ENCODE data around the gene PAX8. TPM values are rescaled to one million over a fixed set of nuclear protein-coding genes. Genes with fewer than 3 reads are reported as not detected.
"Not testable (repeated sequence)": the region's sequence is repeated elsewhere in the genome, so short reads cannot be mapped to it uniquely, and the experiment has no call there.

Gene PAX8
- total and polyA plus RNA-seq, 2 of the 13 experiments (the other 11 are each of a cell fraction or from before 2014, with no cell fraction given): 1.5 to 8.8 TPM

DNA sequence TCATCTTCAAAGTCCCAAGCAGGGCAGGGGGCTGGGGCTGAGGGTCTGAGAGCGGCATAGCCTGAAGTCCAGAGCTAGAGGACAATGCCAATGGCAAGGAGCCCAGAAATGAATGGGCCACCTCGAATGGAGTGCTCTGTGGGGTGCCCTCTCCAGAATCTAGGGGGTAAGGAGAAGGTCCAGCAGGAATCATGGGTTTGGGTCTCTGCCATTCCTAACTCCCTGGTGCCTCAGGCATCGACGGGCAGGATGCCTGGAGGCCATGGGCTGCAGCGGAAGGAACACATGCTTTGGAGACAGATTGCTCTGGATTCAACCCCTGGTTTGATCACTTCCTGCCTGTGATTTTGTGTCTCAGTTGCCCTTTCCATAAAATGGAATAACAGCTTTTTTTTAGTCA lies 44.4 kb upstream of the PAX8 start:
- H3K27me3 ChIP-seq (ENCODE audit: control insufficient read depth in 1 of 2, insufficient read depth in 2 of 2, low read length in 2 of 2); H4K20me1 ChIP-seq (ENCODE audit: insufficient read depth, low read length); H3K4me3 ChIP-seq (replicated peaks in 1 of 3; ENCODE audit: insufficient read depth in 1 of 3, low read depth in 2 of 3, low read length in 3 of 3); H2AFZ ChIP-seq (ENCODE audit: low read length); POLR2A ChIA-PET; intact Hi-C loops (cut with micrococcal nuclease; ENCODE audit: unreplicated experiment); CTCF ChIA-PET (ENCODE audit: low intra/inter-chr PET ratio, low total read pairs); H3K4me2 ChIP-seq (ENCODE audit: low read depth, low read length); in situ Hi-C loops (cut with HindIII; ENCODE audit: extremely low pct_ligation_motif_present, low pct_unique_long_range_greater_than_20kb); H3K36me3 ChIP-seq (replicated peaks in 1 of 2; ENCODE audit: control insufficient read depth in 1 of 2, insufficient read depth in 2 of 2, low read length in 2 of 2); DNase-seq (ENCODE audit: low spot score); BruUV-seq (replicated peaks); FAIRE-seq; H3K79me2 ChIP-seq (ENCODE audit: insufficient read depth, low read length); H3K9ac ChIP-seq (ENCODE audit: insufficient read depth, low read depth, low read length); H3K27ac ChIP-seq (ENCODE audit: extremely low read length, insufficient read depth, low read length); ATAC-seq; H3K9me3 ChIP-seq (ENCODE audit: low read length): not testable (repeated sequence)
- H3K4me1 ChIP-seq (ENCODE audit: insufficient read depth, low read length): peaks cover 22% of the 10 kb centered on the region
- WGBS (ENCODE audit: low lambda C conversion rate): 73% methylated on average over 5 of the region's 5 CpGs

DNA sequence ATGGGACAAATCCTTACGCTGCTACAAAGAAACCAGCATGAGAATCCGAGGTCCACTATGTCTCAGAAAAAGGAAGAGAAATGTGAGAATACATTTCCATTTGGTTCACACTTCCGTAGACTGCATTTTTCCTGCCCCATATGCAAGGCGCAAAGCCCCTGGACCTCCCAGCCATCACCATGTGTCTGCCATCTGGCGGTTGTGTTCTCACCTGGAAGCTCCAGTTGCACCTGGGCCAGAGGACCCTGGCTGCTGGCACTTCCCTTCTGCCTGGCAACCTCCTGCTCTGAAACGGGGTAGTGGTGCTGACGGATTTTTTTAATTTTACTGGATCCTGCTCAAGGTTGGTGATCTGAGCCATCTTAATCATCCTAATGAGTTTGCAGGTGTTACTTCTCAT lies 41.4 kb upstream of the PAX8 start:
- H4K20me1 ChIP-seq (ENCODE audit: insufficient read depth, low read length); H3K79me2 ChIP-seq (ENCODE audit: insufficient read depth, low read length); H2AFZ ChIP-seq (ENCODE audit: low read length); H3K27me3 ChIP-seq (ENCODE audit: control insufficient read depth in 1 of 2, insufficient read depth in 2 of 2, low read length in 2 of 2); DNase-seq (ENCODE audit: low spot score); POLR2A ChIA-PET; H3K36me3 ChIP-seq (replicated peaks in 1 of 2; ENCODE audit: control insufficient read depth in 1 of 2, insufficient read depth in 2 of 2, low read length in 2 of 2); FAIRE-seq; H3K9ac ChIP-seq (ENCODE audit: insufficient read depth, low read depth, low read length); H3K27ac ChIP-seq (ENCODE audit: extremely low read length, insufficient read depth, low read length); H3K4me3 ChIP-seq (replicated peaks in 1 of 3; ENCODE audit: insufficient read depth in 1 of 3, low read depth in 2 of 3, low read length in 3 of 3); H3K9me3 ChIP-seq (ENCODE audit: low read length); H3K4me2 ChIP-seq (ENCODE audit: low read depth, low read length); in situ Hi-C loops (cut with HindIII; ENCODE audit: extremely low pct_ligation_motif_present, low pct_unique_long_range_greater_than_20kb); BruUV-seq (replicated peaks): not testable (repeated sequence)
- CTCF ChIA-PET (ENCODE audit: low intra/inter-chr PET ratio, low total read pairs): interaction anchor here (1.0 to 1.4 kb wide), 2 partner anchors 71 to 116 kb away, joined by 4 read pairs; no protein-coding TSS in a partner anchor
- peaks cover 12% of the 10 kb centered on the region for H3K4me1 ChIP-seq (ENCODE audit: insufficient read depth, low read length)
- 25% methylated on average over 7 of the region's 7 CpGs for WGBS (ENCODE audit: low lambda C conversion rate)
- TF ChIP-seq, protein P1, sequence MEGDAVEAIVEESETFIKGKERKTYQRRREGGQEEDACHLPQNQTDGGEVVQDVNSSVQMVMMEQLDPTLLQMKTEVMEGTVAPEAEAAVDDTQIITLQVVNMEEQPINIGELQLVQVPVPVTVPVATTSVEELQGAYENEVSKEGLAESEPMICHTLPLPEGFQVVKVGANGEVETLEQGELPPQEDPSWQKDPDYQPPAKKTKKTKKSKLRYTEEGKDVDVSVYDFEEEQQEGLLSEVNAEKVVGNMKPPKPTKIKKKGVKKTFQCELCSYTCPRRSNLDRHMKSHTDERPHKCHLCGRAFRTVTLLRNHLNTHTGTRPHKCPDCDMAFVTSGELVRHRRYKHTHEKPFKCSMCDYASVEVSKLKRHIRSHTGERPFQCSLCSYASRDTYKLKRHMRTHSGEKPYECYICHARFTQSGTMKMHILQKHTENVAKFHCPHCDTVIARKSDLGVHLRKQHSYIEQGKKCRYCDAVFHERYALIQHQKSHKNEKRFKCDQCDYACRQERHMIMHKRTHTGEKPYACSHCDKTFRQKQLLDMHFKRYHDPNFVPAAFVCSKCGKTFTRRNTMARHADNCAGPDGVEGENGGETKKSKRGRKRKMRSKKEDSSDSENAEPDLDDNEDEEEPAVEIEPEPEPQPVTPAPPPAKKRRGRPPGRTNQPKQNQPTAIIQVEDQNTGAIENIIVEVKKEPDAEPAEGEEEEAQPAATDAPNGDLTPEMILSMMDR (CRISPR knock-in tag; IDR thresholded peaks at IDR 0.05): peak; percentile 36
- peak; percentile 38; the same call in 1 of the 2 replicates for TF ChIP-seq STAG1 (CRISPR knock-in tag; IDR thresholded peaks at IDR 0.05)
- intact Hi-C loops (cut with micrococcal nuclease; ENCODE audit: unreplicated experiment): loop anchor here (2.0 kb wide), 1 partner anchor 71 kb away; no protein-coding TSS in a partner anchor
- peak; percentile 72 for ATAC-seq

DNA sequence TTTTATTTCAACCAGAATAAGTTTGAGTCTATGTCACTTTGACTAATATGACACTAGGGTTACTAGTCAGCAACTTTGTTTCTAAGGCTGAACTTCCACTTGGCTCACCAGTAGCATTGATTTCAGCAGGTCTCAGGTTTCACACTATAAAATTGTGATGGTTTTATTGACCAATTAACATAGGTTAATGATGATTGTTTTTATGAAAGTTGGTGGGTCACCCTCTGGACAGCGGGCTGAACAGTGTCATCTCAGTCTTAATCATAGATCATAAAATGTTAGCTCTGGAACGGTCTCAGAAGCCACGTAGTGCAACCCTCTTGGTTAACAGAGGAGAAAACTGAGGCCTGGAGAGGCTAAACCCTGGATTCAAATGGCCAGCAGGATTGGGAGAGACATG lies 40.2 kb upstream of the PAX8 start:
- DNase-seq (ENCODE audit: low spot score); H3K4me2 ChIP-seq (ENCODE audit: low read depth, low read length); H3K9me3 ChIP-seq (ENCODE audit: low read length); H3K4me3 ChIP-seq (replicated peaks in 1 of 3; ENCODE audit: insufficient read depth in 1 of 3, low read depth in 2 of 3, low read length in 3 of 3); H3K27me3 ChIP-seq (ENCODE audit: control insufficient read depth in 1 of 2, insufficient read depth in 2 of 2, low read length in 2 of 2); CTCF ChIA-PET (ENCODE audit: low intra/inter-chr PET ratio, low total read pairs); H3K36me3 ChIP-seq (replicated peaks in 1 of 2; ENCODE audit: control insufficient read depth in 1 of 2, insufficient read depth in 2 of 2, low read length in 2 of 2); ATAC-seq; POLR2A ChIA-PET; in situ Hi-C loops (cut with HindIII; ENCODE audit: extremely low pct_ligation_motif_present, low pct_unique_long_range_greater_than_20kb); H2AFZ ChIP-seq (ENCODE audit: low read length); H3K9ac ChIP-seq (ENCODE audit: insufficient read depth, low read depth, low read length); intact Hi-C loops (cut with micrococcal nuclease; ENCODE audit: unreplicated experiment); H4K20me1 ChIP-seq (ENCODE audit: insufficient read depth, low read length); H3K79me2 ChIP-seq (ENCODE audit: insufficient read depth, low read length); FAIRE-seq; H3K27ac ChIP-seq (ENCODE audit: extremely low read length, insufficient read depth, low read length); BruUV-seq (replicated peaks); H3K4me1 ChIP-seq (ENCODE audit: insufficient read depth, low read length): not testable (repeated sequence)
- 40% methylated on average over 3 of the region's 3 CpGs for WGBS (ENCODE audit: low lambda C conversion rate)
